Measurements from ENCODE around the gene AGBL4.

GRCh38 chr1:49651136-49651535 lies 372.6 kb downstream of the AGBL4 start:
- TF ChIP-seq REST (IDR thresholded peaks at IDR 0.05; ENCODE audit: insufficient read depth in 1 of 2, low read depth in 2 of 2, low read length in 2 of 2) (no peak), POLR2AphosphoS5 (IDR thresholded peaks at IDR 0.05; ENCODE audit: low read depth, low read length) (no peak), TAF1 (IDR thresholded peaks at IDR 0.05; ENCODE audit: borderline replicate concordance, insufficient read depth, low read length) (no peak), SIN3A (IDR thresholded peaks at IDR 0.05; ENCODE audit: borderline replicate concordance, insufficient read depth, low read length) (no peak)
